PC-9 (cell line): Measurements from ENCODE around the gene ELF2. TPM values are rescaled to one million over a fixed set of nuclear protein-coding genes. Genes with fewer than 3 reads are reported as not detected.

Experiments
- BruUV-seq: library from RNA; stranded (reverse); fragments of 400-500 nt; replicated peaks from 2 replicates; lab custom pipeline; 2021; lab: Mats Ljungman, UMichigan
- CTCF ChIA-PET: fragments of 300-600 bp; sonication (Branson Sonifier 250); formaldehyde crosslinking; loops from one replicate; lab custom pipeline; 2022; ENCODE audit warnings: antibody characterized with exemption; lab: Charles Lee
- POLR2A ChIA-PET: fragments of 300-600 bp; sonication (Branson Sonifier 250); formaldehyde crosslinking; loops from one replicate; lab custom pipeline; 2022; ENCODE audit warnings: antibody characterized with exemption; ENCODE audit not compliant: unreplicated experiment; lab: Charles Lee
- DNase-seq, 2 experiments: peaks; one replicate each; pipeline versions ENCODE4 v3.0.0 to v3.0.0-alpha.2; 2015 to 2022; ENCODE audit warnings: mixed read lengths in 1 of 2
- H2AFZ ChIP-seq: fragments of 200-600 bp; sonication (generic); 2 replicates; pipeline ENCODE4 v1.8.1; 2017; ENCODE audit warnings: antibody characterized with exemption
- H3F3A ChIP-seq: fragments of 200-600 bp; sonication (generic); 2 replicates; pipeline ENCODE4 v1.8.1; 2017; ENCODE audit warnings: antibody characterized with exemption, mild to moderate bottlenecking, low read depth; ENCODE audit not compliant: insufficient read depth
- H3K27ac ChIP-seq: fragments of 200-600 bp; sonication (generic); 2 replicates; pipeline ENCODE4 v1.6.1; 2016; ENCODE audit warnings: mixed run types
- H3K27me3 ChIP-seq: fragments of 200-600 bp; sonication (generic); 2 replicates; pipeline ENCODE4 v1.6.1; 2016; ENCODE audit warnings: low read depth, mixed run types; ENCODE audit not compliant: insufficient read depth
- H3K36me3 ChIP-seq: fragments of 200-600 bp; sonication (generic); 2 replicates; pipeline ENCODE4 v1.6.1; 2016; ENCODE audit warnings: low read depth, mixed run types
- H3K4me1 ChIP-seq: fragments of 200-600 bp; sonication (generic); replicated peaks from 2 replicates; pipeline ENCODE4 v1.6.1; 2016; ENCODE audit warnings: mixed run types; ENCODE audit not compliant: insufficient read depth
- H3K4me2 ChIP-seq: fragments of 200-600 bp; sonication (generic); 2 replicates; pipeline ENCODE4 v1.6.1; 2017; ENCODE audit warnings: mixed run types
- H3K4me3 ChIP-seq: fragments of 200-600 bp; sonication (generic); 2 replicates; pipeline ENCODE4 v1.6.1; 2016; ENCODE audit warnings: mixed run types
- H3K79me2 ChIP-seq: fragments of 200-600 bp; sonication (generic); 2 replicates; pipeline ENCODE4 v1.6.1; 2017; ENCODE audit warnings: low read depth, mixed run types
- H3K9me2 ChIP-seq: fragments of 200-600 bp; sonication (generic); 2 replicates; pipeline ENCODE4 v1.8.1; 2017; ENCODE audit warnings: mild to moderate bottlenecking; ENCODE audit not compliant: insufficient read depth
- H3K9me3 ChIP-seq: fragments of 200-600 bp; sonication (generic); 2 replicates; pipeline ENCODE4 v1.8.1; 2016; ENCODE audit warnings: low read depth; ENCODE audit not compliant: insufficient read depth
- H4K20me1 ChIP-seq: fragments of 200-600 bp; sonication (generic); 2 replicates; pipeline ENCODE4 v1.8.1; 2017; ENCODE audit not compliant: insufficient read depth
- CTCF ChIP-seq: fragments of 200-600 bp; sonication (generic); conservative IDR thresholded peaks from 2 replicates; pipeline ENCODE4 v1.6.1; 2017; ENCODE audit warnings: mixed run types, antibody characterized with exemption, mild to moderate bottlenecking, moderate library complexity
- EZH2 ChIP-seq: fragments of 200-600 bp; sonication (generic); IDR thresholded peaks from 2 replicates; pipeline ENCODE4 v1.8.0; 2017; ENCODE audit warnings: antibody characterized with exemption, low read depth
- intact Hi-C: fragments of 100-400 bp; cut with micrococcal nuclease; formaldehyde crosslinking; loops from one replicate; pipeline ENCODE4 v1.10.0; 2022; ENCODE audit not compliant: unreplicated experiment
- total RNA-seq: library from RNA; stranded (reverse); gene quantifications from 2 replicates; pipeline ENCODE4 v1.2.3, GENCODE V29; 2021

Gene ELF2
- total RNA-seq, 1 experiment from 2014 or later = 30.7 TPM

- Histone ChIP-seq H3K9me2 (no peaks in the 10 kb centered on the region), H3K4me1 (peaks cover 27% of the 10 kb centered on the region), H3K36me3 (no peaks in the 10 kb centered on the region), H4K20me1 (peaks cover 37% of the 10 kb centered on the region), H3K9me3 (no peaks in the 10 kb centered on the region), H3K27me3 (no peaks in the 10 kb centered on the region), H3K27ac (peak overlapping the region; percentile 85), H3K4me2 (peak overlapping the region; percentile 95), H3K4me3 (peak overlapping the region; percentile 95), H3K79me2 (peaks cover 59% of the 10 kb centered on the region), H2AFZ (peak overlapping the region; percentile 94), H3F3A (peaks cover 20% of the 10 kb centered on the region)
- TSS peak; percentile 70 for BruUV-seq
- intact Hi-C loops = loop anchor here (2.0 to 10.0 kb wide), 3 partner anchors 218 to 369 kb away; partner anchors contain the start of genes NAA15 and RAB33B
- CTCF ChIA-PET = interaction anchor here (0.6 to 1.0 kb wide), 3 partner anchors 52 to 93 kb away, joined by 3 to 14 read pairs (median 4); no protein-coding TSS in a partner anchor
- DNase-seq = peak; percentile 95 to 96
- POLR2A ChIA-PET = interaction anchor here (0.6 to 0.7 kb wide), 2 partner anchors 471 to 1701 kb away, joined by 4 to 28 read pairs; no protein-coding TSS in a partner anchor
- TF ChIP-seq CTCF (no peak), EZH2 (no peak)
Observed at GRCh38 chr4:139082750-139083606, 94.0 kb downstream of the ELF2 start.

DNA sequence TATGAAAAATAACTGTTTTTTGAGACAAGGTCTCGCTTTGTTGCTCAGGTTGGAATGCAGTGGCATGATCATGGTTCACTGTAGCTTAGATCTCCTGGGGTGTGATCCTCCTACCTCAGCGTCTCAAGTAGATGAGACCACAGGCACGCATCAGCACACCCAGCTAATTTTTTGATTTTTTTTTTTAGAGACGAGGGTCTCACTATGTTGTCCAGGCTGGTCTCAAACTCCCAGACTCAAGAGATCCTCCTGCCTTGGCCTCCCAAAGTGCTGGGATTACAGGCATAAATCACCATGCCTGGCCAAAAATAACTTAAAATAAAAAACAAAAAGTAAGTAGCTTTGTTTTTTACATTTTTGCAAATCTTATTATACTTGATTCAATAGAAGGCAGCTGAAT is 98.1 kb downstream of the ELF2 start:
- intact Hi-C loops = no loop called here
- CTCF ChIA-PET = no interaction called here
- H2AFZ ChIP-seq = no peak overlapping the region
- H3K36me3 ChIP-seq = no peaks in the 10 kb centered on the region
- H3F3A ChIP-seq = peaks cover 13% of the 10 kb centered on the region
- POLR2A ChIA-PET = interaction anchor here (0.6 kb wide), 1 partner anchor 13 kb away, joined by 3 read pairs; no protein-coding TSS in a partner anchor
- H3K4me1 ChIP-seq = peaks cover 16% of the 10 kb centered on the region; the same call in 1 of the 2 replicates
- no peak for DNase-seq
- TF ChIP-seq CTCF (no peak), EZH2 (no peak)
- H3K9me2 ChIP-seq = no peaks in the 10 kb centered on the region
- H3K4me3 ChIP-seq = no peak overlapping the region
- no peaks in the 10 kb centered on the region for H3K27me3 ChIP-seq
- H3K9me3 ChIP-seq = no peaks in the 10 kb centered on the region
- peaks cover 55% of the 10 kb centered on the region for H4K20me1 ChIP-seq
- peaks cover 93% of the 10 kb centered on the region for H3K79me2 ChIP-seq
- BruUV-seq = no TSS peak
- H3K27ac ChIP-seq = no peak overlapping the region
- H3K4me2 ChIP-seq = no peak overlapping the region

- Histone ChIP-seq H3F3A (peaks cover 4% of the 10 kb centered on the region; the same call in 1 of the 2 replicates), H3K4me2 (no peak overlapping the region), H3K4me1 (peaks cover 16% of the 10 kb centered on the region; the same call in 1 of the 2 replicates), H3K9me3 (no peaks in the 10 kb centered on the region), H2AFZ (no peak overlapping the region), H3K27ac (no peak overlapping the region), H3K27me3 (no peaks in the 10 kb centered on the region), H3K79me2 (peaks cover 97% of the 10 kb centered on the region), H4K20me1 (peaks cover 62% of the 10 kb centered on the region), H3K4me3 (no peak overlapping the region), H3K9me2 (no peaks in the 10 kb centered on the region), H3K36me3 (no peaks in the 10 kb centered on the region; the same call in 1 of the 2 replicates)
- POLR2A ChIA-PET = no interaction called here
- no TSS peak for BruUV-seq
- intact Hi-C loops = no loop called here
- CTCF ChIA-PET = no interaction called here
- no peak for TF ChIP-seq EZH2
- TF ChIP-seq CTCF = no peak
- no peak for DNase-seq
Observed at GRCh38 chr4:139077567-139078355, 99.3 kb downstream of the ELF2 start.
